OCI-LY7 (cell line): ENCODE data around the gene TEK.

Experiments used
- CTCF ChIP-seq: fragments of 200-600 bp; sonication (generic); conservative IDR thresholded peaks from 2 replicates; pipeline ENCODE4 v1.5.1; 2014; ENCODE audit warnings: mild to moderate bottlenecking, antibody characterized with exemption, low read length, moderate library complexity, mixed read lengths
- EZH2phosphoT487 ChIP-seq: fragments of 200-600 bp; sonication (generic); IDR thresholded peaks from 2 replicates; pipeline ENCODE4 v1.6.1; 2018; ENCODE audit warnings: low read depth, borderline replicate concordance, mild to moderate bottlenecking, mixed run types, antibody characterized with exemption, low read length, moderate library complexity, mixed read lengths

GRCh38 chr9:27117489-27118135 is 8.6 kb downstream of the TEK start:
- TF ChIP-seq CTCF, result no peak
- TF ChIP-seq EZH2phosphoT487, result no peak
